GM19193 (cell line): Measurements from ENCODE around the gene SLC46A3.

Source experiments
- POLR2A ChIP-seq: IDR thresholded peaks from 4 replicates; pipeline ENCODE4 v1.6.1; 2011; ENCODE audit not compliant: insufficient read depth, insufficient read length; ENCODE audit errors: extremely low read depth

SLC46A3 gene

DNA sequence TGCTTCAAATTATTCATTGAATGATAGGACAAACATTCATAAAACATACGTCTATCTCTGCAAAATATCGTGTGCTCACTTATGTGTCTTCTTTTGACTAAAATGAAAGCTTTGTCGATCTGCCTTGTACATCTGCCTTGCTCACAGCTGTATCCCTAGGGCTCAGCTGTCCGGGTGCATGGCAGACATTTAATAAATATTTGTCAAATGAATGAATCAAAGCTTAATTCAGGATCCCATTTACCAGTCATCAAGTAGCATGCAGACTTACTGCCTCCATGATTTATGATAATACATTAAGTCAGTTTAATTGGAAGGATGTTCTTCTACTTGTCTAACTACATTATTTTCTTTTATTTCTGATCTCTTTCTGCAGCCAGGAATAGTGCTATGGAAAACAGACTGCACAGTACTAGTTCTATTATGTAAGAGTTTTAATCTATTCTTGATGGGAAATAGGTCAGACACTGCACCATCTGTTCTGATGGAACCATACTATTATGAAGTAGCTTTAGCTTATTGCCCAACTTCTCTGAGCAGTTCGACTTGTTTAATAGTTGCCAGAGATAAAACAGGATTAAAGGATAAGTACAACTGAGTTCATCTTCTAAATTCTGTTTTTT is 13.2 kb downstream of the SLC46A3 start:
- TF ChIP-seq POLR2A: no peak

DNA sequence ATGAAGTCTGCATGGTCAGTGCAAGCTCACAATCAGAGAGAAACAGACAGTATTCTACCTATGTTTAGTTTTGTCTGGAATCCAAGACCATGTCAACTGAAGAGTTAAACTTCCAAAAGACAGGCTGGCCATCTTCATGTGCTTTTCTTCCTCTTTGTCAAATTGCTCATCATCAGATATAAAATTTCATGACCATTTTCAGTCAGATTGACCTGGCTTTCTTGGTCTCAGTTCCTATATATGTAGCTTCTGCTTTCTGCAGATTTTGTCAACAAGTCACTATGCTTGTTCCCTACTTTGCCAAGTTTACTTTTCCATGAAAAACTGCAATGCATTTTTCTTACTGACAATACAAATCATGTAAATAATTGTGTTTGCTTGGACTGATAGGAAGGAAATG is 13.9 kb downstream of the SLC46A3 start:
- no peak for TF ChIP-seq POLR2A

DNA sequence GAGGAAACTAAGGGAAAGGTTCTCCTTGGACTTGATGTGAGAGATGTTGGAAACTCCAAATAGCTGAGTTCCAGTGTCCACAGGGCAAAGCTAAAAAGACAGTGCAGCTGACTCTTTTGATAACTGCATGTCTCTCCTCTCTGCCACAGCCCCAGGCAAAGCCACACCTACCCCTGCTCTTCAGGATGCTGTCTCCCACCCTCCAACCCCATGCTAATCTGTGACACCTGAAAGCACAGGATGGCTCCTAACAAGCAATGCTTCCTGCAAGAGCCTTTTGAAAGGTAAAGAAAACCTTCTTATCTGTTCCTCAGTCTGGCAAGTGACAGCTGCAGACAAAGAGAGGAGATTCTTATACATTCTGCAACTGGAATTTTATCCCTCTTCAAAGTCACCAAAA is 14.5 kb downstream of the SLC46A3 start:
- no peak for TF ChIP-seq POLR2A

DNA sequence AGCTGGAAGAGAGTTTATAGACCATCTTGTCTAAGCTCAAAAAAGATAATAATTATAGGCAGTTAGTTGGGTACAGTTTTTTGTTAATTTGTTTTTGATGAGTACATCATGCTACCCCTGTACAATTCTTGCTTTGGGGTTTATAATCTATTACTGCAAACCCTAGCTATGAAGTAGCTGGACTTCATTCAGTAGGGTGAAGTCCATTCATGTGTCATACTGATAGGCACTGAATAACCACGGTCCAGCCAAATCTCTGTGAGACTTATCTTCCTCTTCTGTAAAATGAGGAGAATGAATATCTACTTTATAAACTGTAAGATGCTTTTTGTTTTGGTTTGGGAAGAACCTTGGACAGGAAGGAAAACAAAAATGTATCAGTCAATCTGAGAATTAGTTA is 19.5 kb downstream of the SLC46A3 start:
- no peak for TF ChIP-seq POLR2A

DNA sequence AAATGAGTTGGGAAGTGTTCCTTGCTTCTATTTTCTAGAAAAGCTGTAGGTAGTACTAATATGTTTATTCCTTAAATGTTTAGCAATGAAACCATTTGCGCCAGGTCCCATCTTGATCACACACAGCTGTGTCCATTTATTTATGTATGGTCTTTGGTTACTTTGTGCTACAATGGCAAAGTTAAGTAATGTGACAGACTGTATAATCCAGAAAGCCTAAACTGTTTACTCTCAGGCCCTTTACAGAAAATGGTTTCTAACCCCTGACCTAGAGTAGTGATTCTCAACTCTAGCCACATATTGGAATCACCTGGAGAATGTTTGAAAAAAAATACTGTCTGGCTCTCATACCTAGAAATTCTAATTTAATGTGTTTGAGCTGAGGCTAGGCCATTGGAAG is 21.3 kb downstream of the SLC46A3 start:
- no peak for TF ChIP-seq POLR2A

DNA sequence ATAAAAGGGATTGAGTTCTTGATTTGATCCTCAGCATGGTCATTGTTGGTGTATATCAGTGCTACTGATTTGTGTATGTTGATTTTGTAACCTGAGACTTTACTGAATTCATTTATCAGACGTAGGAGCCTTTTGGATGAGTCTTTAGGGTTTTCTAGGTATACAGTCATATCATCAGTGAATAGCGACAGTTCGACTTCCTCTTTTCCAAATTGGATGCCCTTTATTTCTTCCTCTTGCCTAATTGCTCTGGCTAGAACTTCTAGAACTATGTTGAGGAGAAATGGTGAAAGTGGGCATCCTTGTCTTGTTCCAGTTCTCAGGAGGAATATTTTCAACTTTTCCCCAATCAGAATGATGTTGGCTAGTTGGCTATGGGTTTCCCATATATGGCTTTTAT is 32.9 kb downstream of the SLC46A3 start:
- no peak for TF ChIP-seq POLR2A

DNA sequence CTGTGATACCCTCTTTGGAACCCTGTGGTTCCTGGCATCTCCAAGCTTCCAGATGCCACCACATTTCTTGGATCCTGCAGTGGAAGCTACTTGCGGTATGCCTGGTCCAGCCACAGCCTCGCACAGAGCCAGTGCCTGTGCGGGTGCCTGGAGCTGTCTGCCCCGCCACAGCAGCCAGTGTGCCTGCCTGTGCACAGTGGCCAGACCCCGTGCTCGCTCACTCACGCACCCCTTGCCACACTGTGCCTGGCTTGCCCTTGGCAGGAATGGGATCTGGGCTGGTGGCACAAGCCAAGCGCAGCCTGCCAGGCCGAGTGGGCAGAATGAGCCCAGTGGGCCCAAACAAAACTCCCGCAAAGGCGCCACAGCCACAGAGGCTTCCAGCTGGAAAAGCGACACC is 33.7 kb downstream of the SLC46A3 start:
- no peak for TF ChIP-seq POLR2A

DNA sequence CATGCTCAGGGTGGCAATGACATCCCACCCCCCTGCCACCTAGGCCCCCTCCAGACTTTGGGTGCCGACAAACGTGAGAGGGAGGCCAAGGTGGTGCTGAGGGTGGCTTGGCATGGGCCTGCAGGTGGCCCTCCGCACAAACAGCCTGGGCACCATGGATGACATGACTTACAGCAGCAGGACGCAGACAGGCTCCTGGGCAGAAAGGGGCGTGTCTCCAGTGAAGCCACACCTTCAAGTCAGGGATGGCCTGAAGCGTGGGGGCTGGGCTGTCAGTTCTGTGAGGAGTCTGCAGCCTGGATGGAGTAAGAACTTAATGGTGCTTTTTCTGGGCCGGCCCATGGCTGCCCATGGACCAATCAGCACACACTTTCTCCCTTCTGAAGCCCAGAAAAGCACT is 34.5 kb downstream of the SLC46A3 start:
- TF ChIP-seq POLR2A: no peak

DNA sequence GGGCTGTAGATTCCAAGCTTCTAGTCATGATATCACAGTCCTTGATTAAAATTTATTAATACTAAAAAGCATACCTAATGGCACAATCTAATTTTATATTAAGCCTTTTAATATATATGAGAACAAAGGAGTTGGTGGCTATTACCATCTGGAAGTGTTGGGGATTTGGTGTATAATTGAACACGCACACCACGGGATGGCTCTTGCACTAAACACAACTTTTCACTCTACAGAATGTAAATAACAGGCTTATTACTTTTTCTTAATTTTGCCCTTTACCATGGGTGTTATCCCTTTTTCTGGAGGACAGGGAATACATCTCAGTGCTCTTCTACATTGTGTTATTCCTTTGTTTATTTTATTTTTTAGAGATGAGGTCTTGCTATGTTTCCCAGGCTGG is 38.2 kb downstream of the SLC46A3 start:
- no peak for TF ChIP-seq POLR2A

DNA sequence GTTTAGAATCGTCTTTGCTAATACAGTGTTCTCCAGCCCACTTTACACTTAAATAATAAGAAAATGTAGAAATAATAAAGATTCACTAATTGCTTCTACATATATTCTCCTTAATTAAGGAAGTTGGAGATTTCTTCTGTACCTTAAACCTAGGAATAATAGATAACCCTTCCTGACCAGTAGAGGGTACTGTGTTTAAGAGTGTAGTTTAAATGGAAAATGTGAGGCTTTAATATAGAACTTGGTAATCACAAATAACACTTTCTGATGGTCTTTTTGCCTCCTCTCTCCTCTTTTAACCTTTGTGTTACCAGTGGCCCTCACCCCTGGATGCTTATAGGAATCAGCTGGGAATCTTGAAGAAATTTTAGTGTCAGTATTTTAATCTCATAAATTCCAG is 39.1 kb downstream of the SLC46A3 start:
- no peak for TF ChIP-seq POLR2A

DNA sequence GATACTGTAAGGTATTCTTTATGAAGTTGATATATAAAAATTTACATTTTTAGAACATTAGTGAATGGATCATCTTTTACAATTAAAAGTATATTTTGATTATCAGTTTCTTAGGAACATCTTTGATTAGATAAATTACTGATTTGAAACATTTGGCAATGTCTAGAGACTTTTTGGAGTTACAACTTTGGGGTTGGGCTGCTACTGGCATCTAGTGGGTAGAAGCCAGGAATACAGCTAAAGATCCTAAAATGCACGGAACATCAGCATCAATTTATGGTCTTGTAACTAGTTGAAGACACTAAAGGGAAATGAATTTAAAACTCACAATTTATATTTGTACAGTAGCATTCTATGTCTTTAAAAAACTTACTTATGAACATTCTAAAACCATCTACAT is 40.0 kb downstream of the SLC46A3 start:
- TF ChIP-seq POLR2A: no peak

DNA sequence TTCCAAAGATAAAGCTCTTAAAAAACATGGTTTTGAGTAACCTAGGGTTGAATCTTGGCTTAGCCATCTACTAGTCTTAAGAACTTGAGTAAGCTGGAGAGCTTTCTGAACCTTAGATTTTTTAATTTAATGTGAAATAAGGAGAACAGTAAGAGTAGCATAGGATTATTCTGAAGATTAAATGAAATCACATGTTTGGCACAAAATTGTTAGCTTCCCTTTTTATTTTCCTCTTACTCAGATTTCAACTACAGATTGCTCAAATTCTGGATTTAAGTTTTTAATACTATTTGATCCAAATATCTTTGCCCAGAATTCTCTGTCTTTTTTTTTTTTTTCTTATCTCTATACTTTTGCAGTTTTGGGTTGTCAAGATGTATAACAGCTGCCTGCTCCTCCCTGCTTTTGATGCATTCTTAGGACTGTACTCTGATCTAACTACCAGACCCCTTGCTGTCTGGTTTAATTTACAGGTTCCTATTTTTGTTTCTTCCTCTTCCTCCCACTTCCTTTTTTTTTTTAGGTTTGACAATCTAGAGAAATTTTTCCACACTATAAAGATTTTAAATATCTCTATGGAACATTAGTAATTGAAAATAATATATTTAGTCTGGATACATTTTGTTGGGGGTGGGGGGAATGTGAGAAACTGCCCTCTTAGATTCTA is 47.5 kb downstream of the SLC46A3 start:
- no peak for TF ChIP-seq POLR2A

DNA sequence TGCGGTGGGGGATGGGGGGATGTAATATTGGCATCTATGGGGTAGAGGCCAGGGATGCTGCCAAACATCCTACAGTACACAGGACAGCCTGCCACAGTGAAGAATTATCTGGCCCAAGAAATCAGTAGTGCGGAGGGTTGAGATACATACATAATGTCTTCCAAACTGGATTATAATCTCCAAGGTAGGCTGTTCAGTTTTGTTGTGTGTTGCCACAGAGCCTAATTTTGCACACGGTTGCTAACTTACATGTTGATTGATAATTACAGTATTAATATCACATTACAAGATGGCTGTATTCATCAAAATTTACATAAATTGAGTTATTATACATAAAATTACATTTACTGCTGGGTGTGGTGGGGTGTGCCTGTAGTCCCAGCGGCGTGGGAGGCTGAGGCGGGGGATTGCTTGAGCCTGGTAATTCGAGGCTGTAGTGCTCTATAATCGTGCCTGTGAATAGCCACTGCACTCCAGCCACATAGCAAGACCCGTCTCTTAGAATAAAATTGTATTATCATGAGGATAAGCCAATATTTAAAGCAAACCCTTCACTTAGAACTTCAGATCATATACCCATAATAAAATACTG is 51.8 kb downstream of the SLC46A3 start:
- TF ChIP-seq POLR2A: no peak

DNA sequence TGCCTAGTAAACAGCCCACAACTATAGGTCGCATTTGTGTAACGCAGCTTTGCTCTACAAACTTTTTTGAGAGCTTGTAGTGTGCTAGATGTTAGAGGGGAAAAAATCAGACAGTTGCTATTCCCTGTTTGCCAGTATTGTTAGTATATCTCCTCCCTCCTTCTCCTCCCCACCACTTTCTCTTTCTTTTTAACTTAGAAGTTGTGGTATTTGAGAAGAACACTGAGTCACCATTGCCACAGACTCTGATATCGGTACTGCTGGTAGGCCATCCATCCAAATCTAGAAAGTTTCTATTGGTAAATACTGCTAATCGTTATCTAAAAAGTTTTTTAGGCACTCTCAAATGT is 59.2 kb downstream of the SLC46A3 start:
- TF ChIP-seq POLR2A: no peak

DNA sequence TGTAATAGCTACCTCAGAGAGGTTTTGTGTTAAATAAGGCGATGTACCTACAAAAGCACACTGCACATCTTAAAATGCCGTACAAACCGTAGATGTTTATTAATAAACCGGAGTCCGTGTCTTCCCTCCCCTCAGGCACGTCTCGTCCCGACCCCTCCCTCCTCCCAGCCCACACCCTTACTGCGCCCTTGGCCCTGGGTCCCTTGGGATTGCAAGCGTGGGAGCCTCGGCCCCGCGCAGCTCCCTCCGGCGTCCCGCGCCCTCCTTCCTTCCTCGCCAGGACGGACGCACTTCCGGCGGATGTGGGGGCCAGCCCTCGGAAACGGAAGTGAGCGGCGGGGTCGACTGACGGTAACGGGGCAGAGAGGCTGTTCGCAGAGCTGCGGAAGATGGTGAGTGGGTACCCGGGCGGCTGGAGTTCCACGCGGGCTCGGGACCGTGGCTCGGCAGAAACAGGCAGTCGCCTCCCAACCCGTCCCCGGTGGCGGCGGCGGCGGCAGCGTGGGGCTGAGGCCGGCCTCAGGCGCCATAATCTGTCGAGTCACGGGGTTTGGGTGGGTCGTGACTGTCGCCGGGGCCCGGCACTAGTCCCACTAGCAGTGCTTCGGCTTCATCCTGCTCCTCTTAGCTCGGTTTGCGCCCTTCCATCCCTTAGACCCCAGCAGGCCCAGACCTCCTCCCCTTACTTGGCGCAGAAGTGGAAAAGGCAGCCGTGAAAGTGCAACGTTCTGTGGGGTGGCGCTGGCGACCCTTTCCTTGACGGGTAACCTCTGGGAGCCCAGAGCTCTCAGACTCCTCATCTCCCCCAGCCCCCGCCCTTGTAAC is 59.8 kb downstream of the SLC46A3 start, which contains the start of gene POMP:
Gene POMP, plus strand, starts transcription at position 335 of the 825 bp plus-strand sequence. Its CDS starts 55 bp downstream, at position 390.
- peak; percentile 95 for TF ChIP-seq POLR2A

DNA sequence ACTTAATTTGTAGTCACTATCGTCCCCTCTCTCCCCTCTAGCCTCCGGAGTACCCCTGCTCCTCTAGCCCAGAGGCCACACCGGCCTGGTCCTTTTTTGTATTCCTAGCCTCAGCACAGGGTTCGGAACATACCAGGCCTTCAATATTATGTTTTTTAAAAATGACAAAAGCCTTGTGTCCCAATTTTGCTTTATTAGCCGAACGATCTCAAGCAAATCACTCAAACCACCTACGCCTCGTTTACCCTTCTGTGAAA is 60.3 kb downstream of the SLC46A3 start:
- TF ChIP-seq POLR2A: no peak
